ENCODE measurements around the gene MYO9A.

DNA sequence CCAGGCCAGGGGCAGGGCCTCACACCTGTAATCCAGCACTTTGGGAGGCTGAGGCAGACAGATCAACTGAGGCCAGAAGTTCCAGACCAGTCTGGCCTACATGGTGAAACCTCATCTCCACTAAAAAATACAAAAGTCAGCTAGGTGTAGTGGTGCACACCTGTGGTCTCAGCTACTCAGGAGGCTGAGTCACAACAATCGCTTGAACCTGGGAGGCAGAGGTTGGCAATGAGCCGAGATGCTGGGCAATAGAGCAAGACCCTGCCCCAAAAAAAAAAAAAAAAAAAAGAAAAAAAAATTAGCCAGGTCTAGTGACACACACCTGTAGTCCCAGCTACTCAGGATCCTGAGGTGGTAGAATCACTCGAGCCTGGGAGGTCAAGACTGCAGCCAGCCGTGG is 18.8 kb downstream of the MYO9A start:
- TF ChIP-seq POLR2A (IDR thresholded peaks at IDR 0.05) (no peak), EP300 (IDR thresholded peaks at IDR 0.05) (no peak)
- TF ChIP-seq, protein P1, sequence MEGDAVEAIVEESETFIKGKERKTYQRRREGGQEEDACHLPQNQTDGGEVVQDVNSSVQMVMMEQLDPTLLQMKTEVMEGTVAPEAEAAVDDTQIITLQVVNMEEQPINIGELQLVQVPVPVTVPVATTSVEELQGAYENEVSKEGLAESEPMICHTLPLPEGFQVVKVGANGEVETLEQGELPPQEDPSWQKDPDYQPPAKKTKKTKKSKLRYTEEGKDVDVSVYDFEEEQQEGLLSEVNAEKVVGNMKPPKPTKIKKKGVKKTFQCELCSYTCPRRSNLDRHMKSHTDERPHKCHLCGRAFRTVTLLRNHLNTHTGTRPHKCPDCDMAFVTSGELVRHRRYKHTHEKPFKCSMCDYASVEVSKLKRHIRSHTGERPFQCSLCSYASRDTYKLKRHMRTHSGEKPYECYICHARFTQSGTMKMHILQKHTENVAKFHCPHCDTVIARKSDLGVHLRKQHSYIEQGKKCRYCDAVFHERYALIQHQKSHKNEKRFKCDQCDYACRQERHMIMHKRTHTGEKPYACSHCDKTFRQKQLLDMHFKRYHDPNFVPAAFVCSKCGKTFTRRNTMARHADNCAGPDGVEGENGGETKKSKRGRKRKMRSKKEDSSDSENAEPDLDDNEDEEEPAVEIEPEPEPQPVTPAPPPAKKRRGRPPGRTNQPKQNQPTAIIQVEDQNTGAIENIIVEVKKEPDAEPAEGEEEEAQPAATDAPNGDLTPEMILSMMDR (IDR thresholded peaks at IDR 0.05), result no peak
